Subcutaneous abdominal adipose tissue (tissue), 5 donors: ENCODE data around the gene TMEM151A.
"Not testable (repeated sequence)": the region's sequence is repeated elsewhere in the genome, so short reads cannot be mapped to it uniquely, and the experiment has no call there.

ENCODE experiments used
- H3K27ac ChIP-seq: one replicate; pipeline ENCODE4 v1.7.0; 2013; ENCODE audit warnings: low read depth, mild to moderate bottlenecking, inconsistent platforms, low read length, moderate library complexity
- H3K27me3 ChIP-seq, 5 donors: one replicate each; pipeline ENCODE4 v1.7.0; 2013; ENCODE audit warnings: low read length in 5 of 5, inconsistent platforms in 1 of 5; ENCODE audit not compliant: control insufficient read depth in 5 of 5, insufficient read depth in 4 of 5
- H3K36me3 ChIP-seq, 5 donors: one replicate each; pipeline ENCODE4 v1.7.0; 2013; ENCODE audit warnings: low read length in 5 of 5; ENCODE audit not compliant: control insufficient read depth in 5 of 5, insufficient read depth in 5 of 5
- H3K4me1 ChIP-seq, 5 donors: one replicate each; pipeline ENCODE4 v1.7.0; 2013; ENCODE audit warnings: low read length in 5 of 5, mild to moderate bottlenecking in 3 of 5, moderate library complexity in 1 of 5; ENCODE audit not compliant: control insufficient read depth in 5 of 5, insufficient read depth in 5 of 5
- H3K4me3 ChIP-seq, 5 donors: one replicate each; pipeline ENCODE4 v1.7.0; 2013; ENCODE audit warnings: low read length in 5 of 5, low read depth in 1 of 5
- H3K9ac ChIP-seq, 5 donors: one replicate each; pipeline ENCODE4 v1.7.0; 2013; ENCODE audit warnings: low read length in 5 of 5, mild to moderate bottlenecking in 4 of 5, moderate library complexity in 3 of 5
- H3K9me3 ChIP-seq, 5 donors: one replicate each; pipeline ENCODE4 v1.7.0; 2013; ENCODE audit warnings: low read length in 5 of 5; ENCODE audit not compliant: control insufficient read depth in 5 of 5
- donor health status: healthy.
- donor health status: healthy.
- donor health status: healthy.
- donor health status: healthy.
- donor health status: healthy.

The TMEM151A gene

DNA sequence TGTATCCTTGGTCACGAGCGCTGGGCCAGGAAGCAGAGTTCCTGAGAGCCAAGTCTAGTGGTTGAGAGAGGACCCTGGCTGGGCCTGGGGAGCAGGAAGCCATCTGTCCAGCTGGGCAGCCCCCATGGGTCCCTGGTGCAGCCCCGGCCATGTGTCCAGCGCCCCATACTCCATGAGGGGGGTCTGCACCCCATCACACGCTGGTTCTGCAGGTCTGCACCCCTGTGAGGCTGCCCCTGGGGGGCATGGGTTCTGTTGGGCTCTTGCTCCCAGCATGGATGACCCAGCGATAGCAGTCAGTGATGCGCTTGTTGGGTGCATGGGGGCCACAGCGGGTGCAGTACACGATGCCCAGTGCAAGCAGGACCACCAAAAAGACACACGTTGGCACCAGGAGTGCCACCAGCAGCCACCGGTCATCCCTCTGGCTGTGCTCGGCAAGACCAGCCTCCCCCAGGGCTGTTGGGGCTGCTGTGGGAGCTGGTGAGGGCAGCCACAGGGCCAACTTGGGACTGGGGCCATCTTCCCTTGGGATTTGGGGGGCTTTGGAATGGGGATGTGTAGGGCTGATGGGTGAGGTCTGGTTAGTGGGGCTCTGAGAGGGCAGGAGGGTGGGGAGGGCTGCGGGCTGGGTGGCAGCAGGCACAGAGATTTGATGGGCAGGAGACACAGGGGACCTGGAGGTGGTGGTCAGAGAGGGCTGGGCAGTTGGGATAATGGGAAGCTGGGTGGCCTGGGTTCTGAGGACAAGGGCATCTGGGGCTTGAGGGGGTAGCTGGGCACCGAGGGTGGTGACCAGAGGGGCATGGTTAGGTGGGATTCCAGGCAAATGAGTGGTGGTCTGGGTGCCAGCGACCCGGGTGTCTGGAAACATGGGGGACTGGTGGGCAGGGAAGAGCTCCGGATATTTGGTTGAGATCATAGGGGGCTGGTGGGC lies 23.1 kb downstream of the TMEM151A start:
- H3K4me1 ChIP-seq = peaks cover 16 to 75% (median 70%) of the 10 kb centered on the region in 5 donors
- no peaks in the 10 kb centered on the region for H3K9me3 ChIP-seq
- peak overlapping the region; percentile 61 to 81 (median 71) for H3K4me3 ChIP-seq
- H3K27me3 ChIP-seq = no peaks in the 10 kb centered on the region
- peak overlapping the region; percentile 56 to 81 (median 72) for H3K9ac ChIP-seq
- no peaks in the 10 kb centered on the region for H3K36me3 ChIP-seq
- peak overlapping the region; percentile 80 for H3K27ac ChIP-seq

- peaks cover 16 to 75% (median 70%) of the 10 kb centered on the region in 5 donors for H3K4me1 ChIP-seq
- no peaks in the 10 kb centered on the region for H3K27me3 ChIP-seq
- H3K9me3 ChIP-seq = no peaks in the 10 kb centered on the region
- H3K36me3 ChIP-seq = no peaks in the 10 kb centered on the region
- peak overlapping the region; percentile 61 to 81 (median 71) for H3K4me3 ChIP-seq
- H3K27ac ChIP-seq = peak overlapping the region; percentile 80
- peak overlapping the region; percentile 4 to 81 (median 72) for H3K9ac ChIP-seq
Measured at GRCh38 chr11:66315498-66315885, 23.8 kb downstream of the TMEM151A start.

GRCh38 chr11:66315921-66316811 lies 24.5 kb downstream of the TMEM151A start:
- Histone ChIP-seq H3K36me3 (no peaks in the 10 kb centered on the region), H3K4me3 (peak overlapping the region; percentile 61 to 81 (median 71)), H3K9me3 (no peaks in the 10 kb centered on the region), H3K4me1 (peaks cover 16 to 75% (median 70%) of the 10 kb centered on the region in 5 donors), H3K27ac (peak overlapping the region; percentile 80), H3K27me3 (no peaks in the 10 kb centered on the region), H3K9ac (peak overlapping the region in 4 of 5 donors; percentile 56 to 81 (median 76))

DNA sequence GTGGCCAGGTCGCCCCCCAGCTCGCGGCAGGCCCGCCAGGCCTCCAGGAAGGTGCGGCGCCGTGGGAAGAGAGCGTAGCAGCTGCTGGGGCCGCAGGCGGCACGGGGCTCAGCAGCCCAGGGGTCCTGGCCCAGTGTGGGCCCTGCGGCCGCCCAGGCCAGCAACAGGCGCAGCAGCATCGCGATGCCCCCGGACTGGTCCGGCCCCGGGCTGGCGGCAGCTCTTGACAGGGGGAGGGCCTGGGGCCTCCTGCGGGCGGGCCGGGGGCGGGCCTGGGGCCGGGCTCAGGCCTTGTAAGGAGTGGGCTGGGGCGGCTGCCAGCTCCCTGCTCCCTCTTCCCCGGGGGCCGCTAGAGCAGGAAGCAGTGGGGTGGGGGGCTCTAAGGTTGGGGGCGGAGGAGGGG lies 25.2 kb downstream of the TMEM151A start, which contains the start of gene CD248:
TSS of gene CD248 (minus strand) at position 196 of the 403 bp plus-strand sequence. CDS start at position 179, 17 bp downstream.
- Histone ChIP-seq H3K27ac (peak within 1 kb of the TSS; percentile 80), H3K27me3 (no peaks in the 10 kb centered on the region), H3K9ac (peak within 1 kb of the TSS in 4 of 5 donors; percentile 56 to 81 (median 76)), H3K4me1 (peaks cover 21 to 77% (median 76%) of the 10 kb centered on the region in 5 donors), H3K4me3 (peak within 1 kb of the TSS; percentile 61 to 81 (median 71)), H3K36me3 (no peaks in the 10 kb centered on the region), H3K9me3 (no peaks in the 10 kb centered on the region)

GRCh38 chr11:66317322-66317722 lies 25.6 kb downstream of the TMEM151A start:
- peaks cover 21 to 77% (median 76%) of the 10 kb centered on the region in 5 donors for H3K4me1 ChIP-seq
- peak overlapping the region; percentile 29 to 62 (median 42) for H3K4me3 ChIP-seq
- H3K27ac ChIP-seq = peak overlapping the region; percentile 80
- H3K9ac ChIP-seq = peak overlapping the region in 2 of 5 donors; percentile 35 to 43
- H3K27me3 ChIP-seq = no peaks in the 10 kb centered on the region
- H3K9me3 ChIP-seq = no peaks in the 10 kb centered on the region
- no peaks in the 10 kb centered on the region for H3K36me3 ChIP-seq

GRCh38 chr11:66317723-66318599 lies 26.3 kb downstream of the TMEM151A start:
- Histone ChIP-seq H3K27me3 (no peaks in the 10 kb centered on the region), H3K4me3 (peak overlapping the region; percentile 29 to 62 (median 42)), H3K27ac (peak overlapping the region; percentile 80), H3K9me3 (no peaks in the 10 kb centered on the region), H3K4me1 (peaks cover 21 to 81% (median 79%) of the 10 kb centered on the region in 5 donors), H3K36me3 (no peaks in the 10 kb centered on the region), H3K9ac (peak overlapping the region in 1 of 5 donors; percentile 43)

GRCh38 chr11:66318600-66318970 lies 26.9 kb downstream of the TMEM151A start:
- peak overlapping the region; percentile 35 for H3K27ac ChIP-seq
- H3K9me3 ChIP-seq = no peaks in the 10 kb centered on the region
- no peaks in the 10 kb centered on the region for H3K27me3 ChIP-seq
- H3K4me1 ChIP-seq = peaks cover 23 to 80% (median 75%) of the 10 kb centered on the region in 5 donors
- H3K9ac ChIP-seq = no peak overlapping the region
- peak overlapping the region in 4 of 5 donors; percentile 10 to 37 (median 15) for H3K4me3 ChIP-seq
- H3K36me3 ChIP-seq = no peaks in the 10 kb centered on the region

DNA sequence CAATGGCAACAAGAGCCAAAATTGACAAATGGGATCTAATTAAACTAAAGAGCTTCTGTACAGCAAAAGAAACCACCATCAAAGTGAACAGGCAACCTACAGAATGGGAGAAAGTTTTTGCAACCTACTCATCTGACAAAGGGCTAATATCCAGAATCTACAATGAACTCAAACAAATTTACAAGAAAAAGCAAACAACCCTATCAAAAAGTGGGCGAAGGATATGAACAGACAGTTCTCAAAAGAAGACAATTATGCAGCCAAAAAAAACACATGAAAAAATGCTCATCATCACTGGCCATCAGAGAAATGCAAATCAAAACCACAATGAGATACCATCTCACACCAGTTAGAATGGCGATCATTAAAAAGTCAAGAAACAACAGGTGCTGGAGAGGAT lies 28.6 kb downstream of the TMEM151A start:
- not testable (repeated sequence) for H3K36me3 ChIP-seq, H3K27me3 ChIP-seq, H3K9me3 ChIP-seq, H3K4me3 ChIP-seq, H3K9ac ChIP-seq, H3K27ac ChIP-seq
- H3K4me1 ChIP-seq = peaks cover 28 to 77% (median 75%) of the 10 kb centered on the region in 5 donors

DNA sequence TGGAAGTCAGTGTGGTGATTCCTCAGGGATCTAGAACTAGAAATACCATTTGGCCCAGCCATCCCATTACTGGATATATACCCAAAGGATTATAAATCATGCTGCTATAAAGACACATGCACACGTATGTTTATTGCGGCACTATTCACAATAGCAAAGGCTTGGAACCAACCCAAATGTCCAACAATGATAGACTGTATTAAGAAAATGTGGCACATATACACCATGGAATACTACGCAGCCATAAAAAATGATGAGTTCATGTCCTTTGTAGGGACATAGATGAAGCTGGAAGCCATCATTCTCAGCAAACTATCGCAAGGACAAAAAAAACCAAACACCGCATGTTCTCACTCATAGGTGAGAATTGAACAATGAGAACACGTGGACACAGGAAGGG lies 29.1 kb downstream of the TMEM151A start:
- H3K9me3 ChIP-seq, H3K27me3 ChIP-seq, H3K36me3 ChIP-seq, H3K9ac ChIP-seq, H3K4me3 ChIP-seq, H3K27ac ChIP-seq: not testable (repeated sequence)
- H3K4me1 ChIP-seq = peaks cover 28 to 77% (median 75%) of the 10 kb centered on the region in 5 donors
